ENCODE results near the gene DOK6. TPM values are rescaled to one million over a fixed set of nuclear protein-coding genes. Genes with fewer than 3 reads are reported as not detected.
"Not testable (repeated sequence)": the region's sequence is repeated elsewhere in the genome, so short reads cannot be mapped to it uniquely, and the experiment has no call there.

The DOK6 gene
- total RNA-seq, 1 experiment from 2014 or later, result not detected

- Histone ChIP-seq H3K36me3 (no peaks in the 10 kb centered on the region), H3K9me3 (replicated peaks) (no peaks in the 10 kb centered on the region), H3K27ac (no peak overlapping the region), H3K4me1 (replicated peaks) (no peaks in the 10 kb centered on the region), H3K4me3 (no peak overlapping the region), H3K27me3 (replicated peaks) (no peaks in the 10 kb centered on the region)
- no peak for DNase-seq (ENCODE audit: low read depth in 1 of 2, low spot score in 2 of 2)
Observed at GRCh38 chr18:69628774-69629359, 228.2 kb downstream of the DOK6 start.

DNA sequence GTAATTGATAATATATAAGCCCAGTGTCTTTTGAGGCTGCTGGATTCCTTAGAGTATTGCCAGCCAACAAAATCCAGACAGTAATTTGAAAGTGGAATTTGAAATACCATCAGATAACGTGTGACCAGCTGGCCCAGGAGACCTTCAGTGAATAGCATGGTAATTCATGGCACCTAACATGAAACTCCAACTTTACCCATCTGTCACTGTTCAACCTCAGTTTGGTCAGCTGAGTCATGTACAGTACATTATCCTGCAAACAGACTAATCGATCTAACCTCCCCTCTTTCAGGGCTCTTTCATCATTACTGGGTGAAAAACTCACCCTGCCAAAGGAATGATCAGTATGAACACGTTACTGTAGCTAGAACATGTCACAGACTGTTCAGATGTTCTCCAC lies 230.6 kb downstream of the DOK6 start:
- no peaks in the 10 kb centered on the region for H3K27me3 ChIP-seq (replicated peaks)
- H3K36me3 ChIP-seq, result no peaks in the 10 kb centered on the region
- no peaks in the 10 kb centered on the region for H3K9me3 ChIP-seq (replicated peaks)
- H3K4me1 ChIP-seq (replicated peaks), result no peaks in the 10 kb centered on the region
- H3K27ac ChIP-seq, result no peak overlapping the region
- H3K4me3 ChIP-seq, result no peak overlapping the region
- no peak for DNase-seq (ENCODE audit: low read depth in 1 of 2, low spot score in 2 of 2)

GRCh38 chr18:69635482-69635881 lies 234.8 kb downstream of the DOK6 start:
- DNase-seq (ENCODE audit: low read depth in 1 of 2, low spot score in 2 of 2), result no peak
- Histone ChIP-seq H3K36me3 (no peaks in the 10 kb centered on the region), H3K27ac (no peak overlapping the region), H3K4me1 (replicated peaks) (no peaks in the 10 kb centered on the region), H3K9me3 (replicated peaks) (no peaks in the 10 kb centered on the region), H3K27me3 (replicated peaks) (0 out of 2 replicates have a peak, but pooled peaks cover 3% of the 10 kb centered on the region), H3K4me3 (no peak overlapping the region)

GRCh38 chr18:69636529-69637301 lies 236.0 kb downstream of the DOK6 start:
- no peaks in the 10 kb centered on the region for H3K36me3 ChIP-seq
- H3K4me3 ChIP-seq, result no peak overlapping the region
- DNase-seq (ENCODE audit: low read depth in 1 of 2, low spot score in 2 of 2), result no peak
- no peak overlapping the region for H3K27ac ChIP-seq
- no peaks in the 10 kb centered on the region for H3K4me1 ChIP-seq (replicated peaks)
- 0 out of 2 replicates have a peak, but pooled peaks cover 3% of the 10 kb centered on the region for H3K27me3 ChIP-seq (replicated peaks)
- no peaks in the 10 kb centered on the region for H3K9me3 ChIP-seq (replicated peaks)

GRCh38 chr18:69638056-69638455 lies 237.4 kb downstream of the DOK6 start:
- Histone ChIP-seq H3K4me1 (replicated peaks) (no peaks in the 10 kb centered on the region), H3K36me3 (no peaks in the 10 kb centered on the region), H3K9me3 (replicated peaks) (no peaks in the 10 kb centered on the region), H3K27me3 (replicated peaks) (0 out of 2 replicates have a peak, but pooled peaks cover 3% of the 10 kb centered on the region), H3K27ac (no peak overlapping the region), H3K4me3 (no peak overlapping the region)
- DNase-seq (ENCODE audit: low read depth in 1 of 2, low spot score in 2 of 2), result no peak

DNA sequence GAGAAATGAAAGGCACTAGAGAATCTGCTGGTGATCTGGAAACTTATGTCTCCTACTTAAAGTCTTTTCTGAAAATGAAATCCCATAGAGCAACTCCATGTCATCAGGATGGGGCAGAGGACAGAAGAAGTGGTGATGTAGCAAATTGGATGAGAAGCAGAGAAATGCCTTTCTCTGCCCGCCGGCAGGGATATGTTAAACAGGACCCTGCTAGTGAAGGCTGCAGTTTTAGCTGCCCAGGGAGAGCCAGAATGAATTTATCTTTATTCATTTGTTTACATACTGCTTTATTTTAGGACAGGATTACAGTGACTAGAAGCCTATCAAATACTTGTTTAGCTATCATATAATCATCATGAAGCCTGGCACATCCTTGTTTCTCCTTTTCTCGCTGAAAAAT lies 247.0 kb downstream of the DOK6 start:
- Histone ChIP-seq H3K27ac (no peak overlapping the region), H3K4me3 (no peak overlapping the region), H3K27me3 (replicated peaks) (no peaks in the 10 kb centered on the region; the same call in 1 of the 2 replicates), H3K4me1 (replicated peaks) (no peaks in the 10 kb centered on the region), H3K36me3 (no peaks in the 10 kb centered on the region), H3K9me3 (replicated peaks) (no peaks in the 10 kb centered on the region)
- DNase-seq (ENCODE audit: low read depth in 1 of 2, low spot score in 2 of 2), result no peak

DNA sequence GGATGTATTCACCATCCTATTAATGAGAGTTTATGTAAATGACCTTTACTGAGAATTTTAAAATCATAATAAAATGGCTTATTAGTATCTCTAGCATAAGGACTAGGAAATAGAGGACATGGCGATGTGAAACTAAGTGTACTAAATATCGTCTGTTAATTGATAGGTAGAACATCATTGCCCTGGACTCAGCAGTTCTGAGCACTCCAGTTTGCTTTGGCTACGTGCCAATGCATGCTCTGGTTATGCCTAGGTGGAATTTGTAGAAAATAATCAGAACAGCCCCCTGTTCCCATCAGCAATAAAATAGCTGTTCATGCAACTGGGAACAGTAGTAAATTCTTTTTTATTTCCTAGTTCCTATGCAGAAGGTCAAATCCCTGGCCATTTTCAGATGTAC lies 247.8 kb downstream of the DOK6 start:
- no peak for DNase-seq (ENCODE audit: low read depth in 1 of 2, low spot score in 2 of 2)
- no peaks in the 10 kb centered on the region for H3K9me3 ChIP-seq (replicated peaks)
- H3K4me3 ChIP-seq, result no peak overlapping the region
- no peak overlapping the region for H3K27ac ChIP-seq
- no peaks in the 10 kb centered on the region for H3K4me1 ChIP-seq (replicated peaks)
- no peaks in the 10 kb centered on the region for H3K36me3 ChIP-seq
- H3K27me3 ChIP-seq (replicated peaks), result no peaks in the 10 kb centered on the region; the same call in 1 of the 2 replicates

- Histone ChIP-seq H3K36me3 (no peaks in the 10 kb centered on the region), H3K4me1 (replicated peaks) (no peaks in the 10 kb centered on the region), H3K27ac (no peak overlapping the region), H3K4me3 (no peak overlapping the region), H3K27me3 (replicated peaks) (no peaks in the 10 kb centered on the region; the same call in 1 of the 2 replicates), H3K9me3 (replicated peaks) (no peaks in the 10 kb centered on the region)
- no peak for DNase-seq (ENCODE audit: low read depth in 1 of 2, low spot score in 2 of 2)
Observed at GRCh38 chr18:69649684-69650083, 249.0 kb downstream of the DOK6 start.

DNA sequence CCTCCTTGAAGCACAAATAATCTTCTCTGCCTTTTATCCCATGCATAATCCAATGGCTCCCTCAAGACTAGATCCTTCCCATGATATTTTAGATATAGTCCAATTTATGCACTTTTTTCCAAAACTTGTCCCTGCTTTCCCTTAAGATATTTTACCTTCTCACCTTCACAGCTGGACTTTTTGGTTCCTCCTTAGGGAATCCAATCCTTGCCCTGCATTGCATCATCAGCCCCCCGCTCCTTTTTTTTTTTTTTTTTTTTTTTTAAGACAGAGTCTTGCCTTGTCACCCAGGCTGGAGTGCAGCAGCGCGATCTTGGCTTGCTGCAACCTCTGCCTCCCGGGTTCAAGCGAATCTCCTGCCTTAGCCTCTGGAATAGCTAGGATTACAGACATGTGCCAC lies 250.6 kb downstream of the DOK6 start:
- Histone ChIP-seq H3K27me3 (replicated peaks) (no peaks in the 10 kb centered on the region; the same call in 1 of the 2 replicates), H3K4me3 (no peak overlapping the region), H3K4me1 (replicated peaks) (no peaks in the 10 kb centered on the region), H3K27ac (no peak overlapping the region), H3K36me3 (no peaks in the 10 kb centered on the region), H3K9me3 (replicated peaks) (no peaks in the 10 kb centered on the region)
- DNase-seq (ENCODE audit: low read depth in 1 of 2, low spot score in 2 of 2), result no peak

GRCh38 chr18:69655816-69656215 lies 255.1 kb downstream of the DOK6 start:
- Histone ChIP-seq H3K27me3 (replicated peaks) (no peaks in the 10 kb centered on the region), H3K27ac (no peak overlapping the region), H3K9me3 (replicated peaks) (no peaks in the 10 kb centered on the region), H3K4me1 (replicated peaks) (no peaks in the 10 kb centered on the region), H3K4me3 (no peak overlapping the region), H3K36me3 (no peaks in the 10 kb centered on the region)
- DNase-seq (ENCODE audit: low read depth in 1 of 2, low spot score in 2 of 2), result no peak

DNA sequence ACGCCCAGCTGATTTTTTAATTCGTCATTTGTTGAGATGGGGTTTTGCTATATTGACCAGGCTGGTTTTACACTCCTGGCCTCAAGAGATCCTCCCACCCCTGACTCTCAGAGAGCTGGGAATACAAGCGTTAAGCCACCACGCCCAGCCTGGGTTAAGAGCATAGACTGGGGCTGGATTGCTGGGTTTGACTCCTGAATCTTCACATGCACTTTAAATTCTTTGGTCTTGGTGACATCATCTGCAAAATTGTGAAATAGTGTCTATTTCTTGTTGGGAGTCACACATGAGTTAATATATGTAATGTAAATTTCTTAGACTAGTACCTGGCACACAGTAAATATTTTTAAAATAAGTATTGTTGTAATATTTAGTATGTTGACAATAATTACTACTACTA lies 257.4 kb downstream of the DOK6 start:
- Histone ChIP-seq H3K27me3 (replicated peaks) (no peaks in the 10 kb centered on the region; the same call in none of the 2 replicates), H3K4me1 (replicated peaks) (no peaks in the 10 kb centered on the region), H3K36me3 (no peaks in the 10 kb centered on the region), H3K4me3 (no peak overlapping the region), H3K27ac (no peak overlapping the region), H3K9me3 (replicated peaks) (no peaks in the 10 kb centered on the region)
- no peak for DNase-seq (ENCODE audit: low read depth in 1 of 2, low spot score in 2 of 2)

DNA sequence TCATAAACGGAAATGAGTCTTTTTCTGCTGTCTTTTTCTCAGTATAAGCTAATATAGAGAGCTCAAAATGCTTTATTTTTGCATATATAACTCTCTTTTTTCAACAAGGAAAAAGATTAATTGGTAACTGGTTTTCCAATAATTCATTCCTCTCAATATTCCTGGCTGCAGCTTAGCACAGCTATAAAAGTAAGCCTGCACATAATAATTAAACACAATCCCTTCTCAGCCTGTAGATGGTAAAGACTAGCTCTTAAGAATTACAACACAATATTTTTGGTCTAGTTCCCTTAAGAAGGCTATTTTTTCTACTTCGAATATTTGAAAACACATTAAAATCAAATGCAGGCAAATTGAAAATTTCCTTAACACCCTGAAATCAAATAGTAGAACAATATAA lies 258.0 kb downstream of the DOK6 start:
- Histone ChIP-seq H3K4me3 (no peak overlapping the region), H3K27ac (no peak overlapping the region), H3K36me3 (no peaks in the 10 kb centered on the region), H3K9me3 (replicated peaks) (no peaks in the 10 kb centered on the region), H3K27me3 (replicated peaks) (no peaks in the 10 kb centered on the region; the same call in none of the 2 replicates), H3K4me1 (replicated peaks) (no peaks in the 10 kb centered on the region)
- no peak for DNase-seq (ENCODE audit: low read depth in 1 of 2, low spot score in 2 of 2)

DNA sequence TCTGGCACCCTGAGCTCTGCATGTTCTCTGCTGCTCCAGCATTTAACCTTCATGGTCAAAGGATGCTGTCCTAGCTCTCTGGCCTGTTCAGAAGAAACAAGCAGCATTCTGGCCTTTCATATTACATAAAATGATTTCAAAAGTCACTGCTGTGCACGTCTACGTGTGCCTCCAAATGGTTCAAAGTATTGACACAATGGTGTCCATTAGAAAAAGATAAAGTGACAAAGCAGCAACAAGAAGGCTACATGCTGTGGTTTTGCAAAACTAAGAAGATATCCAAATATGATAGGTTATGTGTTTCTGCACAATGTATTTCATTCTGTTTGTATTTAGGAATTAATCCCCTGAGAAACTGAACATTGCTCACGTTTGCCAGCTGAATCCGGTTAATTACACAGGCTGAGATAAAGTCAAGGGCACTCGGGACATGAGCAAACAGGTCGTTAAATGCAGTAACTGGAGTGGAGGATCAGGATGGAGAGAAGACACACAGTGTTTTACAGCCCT lies 258.5 kb downstream of the DOK6 start:
- Histone ChIP-seq H3K9me3 (replicated peaks) (no peaks in the 10 kb centered on the region), H3K4me3 (no peak overlapping the region), H3K36me3 (no peaks in the 10 kb centered on the region), H3K27ac (no peak overlapping the region), H3K4me1 (replicated peaks) (no peaks in the 10 kb centered on the region), H3K27me3 (replicated peaks) (no peaks in the 10 kb centered on the region; the same call in none of the 2 replicates)
- no peak for DNase-seq (ENCODE audit: low read depth in 1 of 2, low spot score in 2 of 2)

- H3K27ac ChIP-seq; H3K27me3 ChIP-seq (replicated peaks); H3K9me3 ChIP-seq (replicated peaks); DNase-seq (ENCODE audit: low read depth in 1 of 2, low spot score in 2 of 2); H3K4me1 ChIP-seq (replicated peaks); H3K36me3 ChIP-seq; H3K4me3 ChIP-seq: not testable (repeated sequence)
Observed at GRCh38 chr18:69662090-69662489, 261.4 kb downstream of the DOK6 start.

Data from SJSA1 (cell line).